H1 (cell line): ENCODE results near the gene CEP57L1. TPM values are rescaled to one million over a fixed set of nuclear protein-coding genes. Genes with fewer than 3 reads are reported as not detected.

Source experiments
- CBX5 ChIP-seq: fragments of 300-800, 300-1000 bp; sonication (generic); IDR thresholded peaks from 2 replicates; pipeline ENCODE4 v1.7.1; 2016; ENCODE audit warnings: antibody characterized with exemption, low read length, low read depth
- CTBP2 ChIP-seq: IDR thresholded peaks from 2 replicates; pipeline ENCODE4 v1.7.0; 2011; ENCODE audit warnings: borderline replicate concordance, mild to moderate bottlenecking, moderate library complexity, mixed read lengths, low read length; ENCODE audit not compliant: insufficient read depth, insufficient read length
- KDM5A ChIP-seq: fragments of 200-600 bp; IDR thresholded peaks from 2 replicates; pipeline ENCODE4 v1.7.1; 2012; ENCODE audit warnings: mild to moderate bottlenecking, low read length, inconsistent platforms, mixed read lengths
- TCF12 ChIP-seq: IDR thresholded peaks from 2 replicates; pipeline ENCODE4 v1.6.1; 2011; ENCODE audit warnings: low read depth, mild to moderate bottlenecking, low read length
- polyA plus RNA-seq, 7 experiments: library from polyadenylated mRNA; depleted of rRNA in 3 of 7; stranded (reverse) in 5 of 7; unstranded in 2 of 7; fragments of >200 nt in 5 of 7; fragments of 200-250 nt in 2 of 7; gene quantifications; 1 replicate in 5 of 7; 2 replicates in 1 of 7; 4 replicates in 1 of 7; pipeline versions ENCODE4 v1.2.1 to v1.2.3, GENCODE V29; 2011 to 2013; ENCODE audit warnings: missing spikeins in 2 of 7, mixed read lengths in 2 of 7
- total RNA-seq: library from RNA; stranded (reverse); fragmentation: NEBNext Ultra II Directional; extraction: Animal tissue kit (Norgen Biotek cat#: 25700); gene quantifications from 2 replicates; pipeline ENCODE4 v1.2.1, GENCODE V29; 2021

Gene CEP57L1
- total and polyA plus RNA-seq, 2 of the 8 experiments (the other 6 are each of a cell fraction or from before 2014, with no cell fraction given) = 3.6 to 11.5 TPM

DNA sequence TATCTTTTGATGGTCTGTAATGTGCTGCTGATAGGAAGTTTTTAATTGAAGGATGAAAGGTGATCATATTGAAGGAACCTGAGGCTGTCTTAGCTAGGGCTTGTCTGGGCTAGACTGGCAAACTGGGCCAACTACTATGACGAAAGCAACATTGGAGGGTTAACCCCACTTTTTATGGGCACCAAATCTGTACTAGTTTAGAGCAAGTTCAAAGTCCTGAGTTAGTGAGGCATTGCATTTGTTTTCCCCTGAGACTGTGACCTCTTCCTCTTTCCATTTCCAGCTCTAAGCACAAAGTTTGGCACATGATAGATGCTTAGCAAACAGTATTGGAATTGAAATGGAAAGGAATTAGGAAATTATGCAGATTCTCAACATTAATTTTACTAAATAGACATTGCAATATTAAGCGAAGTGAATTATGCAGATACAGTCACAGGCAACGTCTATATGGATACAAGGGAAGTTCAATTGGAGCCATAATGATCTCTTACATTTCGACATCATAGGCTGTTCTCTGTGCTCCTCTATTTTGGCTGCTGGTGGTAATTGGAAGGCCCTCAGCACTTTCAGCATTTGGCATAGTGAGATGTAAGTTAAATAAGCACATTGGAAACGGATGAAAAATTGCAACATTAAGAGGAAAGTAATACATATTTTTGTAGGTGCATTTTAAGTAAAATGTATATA, 22.2 kb downstream of the CEP57L1 start (continued):
- TF ChIP-seq CTBP2 (no peak), CBX5 (no peak), TCF12 (no peak), KDM5A (no peak)
